Skeletal muscle satellite cell (primary cell): Measurements from ENCODE around the gene PRR7.

Experiments used
- H3K27me3 ChIP-seq: 2 replicates; pipeline ENCODE4 v1.7.0; 2013; ENCODE audit warnings: low read length; ENCODE audit not compliant: control insufficient read depth, insufficient read depth
- H3K36me3 ChIP-seq: 2 replicates; pipeline ENCODE4 v1.7.0; 2013; ENCODE audit warnings: mild to moderate bottlenecking, control low read depth, low read length; ENCODE audit not compliant: insufficient read depth
- H3K4me1 ChIP-seq: 2 replicates; pipeline ENCODE4 v1.7.0; 2013; ENCODE audit warnings: low read length; ENCODE audit not compliant: control insufficient read depth, insufficient read depth
- H3K4me2 ChIP-seq: 2 replicates; pipeline ENCODE4 v1.7.0; 2013; ENCODE audit warnings: mild to moderate bottlenecking, low read length
- H3K4me3 ChIP-seq: 2 replicates; pipeline ENCODE4 v1.7.0; 2013; ENCODE audit warnings: low read length
- H3K9ac ChIP-seq: 2 replicates; pipeline ENCODE4 v1.7.0; 2013; ENCODE audit warnings: mild to moderate bottlenecking, low read depth, low read length, moderate library complexity
- H3K9me3 ChIP-seq: replicated peaks from 2 replicates; pipeline ENCODE4 v1.7.0; 2013; ENCODE audit warnings: mild to moderate bottlenecking, control low read depth, low read length

Gene PRR7

DNA sequence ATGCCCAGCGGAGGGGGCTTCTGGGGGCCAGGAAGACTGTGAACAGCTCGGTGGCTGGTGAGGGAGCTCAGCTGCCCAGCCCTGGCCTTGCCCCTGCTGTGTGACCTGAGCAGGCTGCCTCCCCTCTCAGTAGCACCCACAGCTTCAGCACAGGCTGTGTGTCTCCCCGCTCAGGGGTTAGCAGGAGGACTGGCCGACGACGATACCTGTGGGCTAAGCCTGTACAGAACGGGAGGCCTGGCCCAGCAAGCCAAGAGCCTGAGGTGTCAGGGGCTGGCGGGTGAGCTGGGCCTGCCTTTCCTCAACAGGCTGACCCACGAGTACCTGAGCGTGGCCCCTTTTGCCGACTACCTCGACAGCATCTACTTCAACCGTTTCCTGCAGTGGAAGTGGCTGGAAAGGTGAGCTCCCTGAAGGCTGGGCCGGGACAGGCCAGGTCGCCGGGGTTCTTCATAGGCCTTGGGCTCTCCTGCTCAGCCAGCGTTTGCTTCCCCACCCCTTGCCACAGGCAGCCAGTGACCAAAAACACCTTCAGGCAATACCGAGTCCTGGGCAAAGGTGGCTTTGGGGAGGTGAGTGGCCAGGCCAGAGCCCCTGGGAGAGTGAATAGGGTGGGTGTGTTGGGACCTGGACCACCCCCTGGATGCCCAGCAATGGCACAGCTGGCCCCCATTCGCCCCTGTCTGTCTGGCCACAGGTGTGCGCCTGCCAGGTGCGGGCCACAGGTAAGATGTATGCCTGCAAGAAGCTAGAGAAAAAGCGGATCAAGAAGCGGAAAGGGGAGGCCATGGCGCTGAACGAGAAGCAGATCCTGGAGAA lies 13.6 kb upstream of the PRR7 start:
- H3K4me1 ChIP-seq = peaks cover 14% of the 10 kb centered on the region
- H3K4me2 ChIP-seq = no peak overlapping the region
- H3K36me3 ChIP-seq = peaks cover 61% of the 10 kb centered on the region
- no peak overlapping the region for H3K9ac ChIP-seq
- no peaks in the 10 kb centered on the region for H3K9me3 ChIP-seq
- H3K27me3 ChIP-seq = no peaks in the 10 kb centered on the region
- no peak overlapping the region for H3K4me3 ChIP-seq

DNA sequence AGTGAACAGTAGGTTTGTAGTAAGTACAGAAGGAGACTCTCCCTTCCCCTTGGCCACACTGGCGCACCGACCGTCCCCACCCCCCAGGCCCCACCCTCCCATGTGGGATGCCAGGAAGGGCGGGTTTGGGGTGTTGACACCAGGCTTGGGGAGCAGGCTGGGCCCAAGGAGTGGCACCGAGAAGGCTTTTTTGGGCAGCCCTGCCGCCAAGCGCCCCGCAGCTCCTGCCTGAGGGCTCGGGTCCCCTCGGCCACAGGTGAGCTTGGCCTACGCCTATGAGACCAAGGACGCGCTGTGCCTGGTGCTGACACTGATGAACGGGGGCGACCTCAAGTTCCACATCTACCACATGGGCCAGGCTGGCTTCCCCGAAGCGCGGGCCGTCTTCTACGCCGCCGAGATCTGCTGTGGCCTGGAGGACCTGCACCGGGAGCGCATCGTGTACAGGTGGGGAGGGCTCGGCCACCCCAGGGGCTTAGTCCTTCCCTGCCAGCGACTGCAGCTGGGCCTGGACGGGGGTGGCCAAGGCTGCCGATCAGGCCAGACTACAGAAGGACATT lies 12.9 kb upstream of the PRR7 start:
- H3K36me3 ChIP-seq = peaks cover 66% of the 10 kb centered on the region
- peaks cover 12% of the 10 kb centered on the region for H3K4me1 ChIP-seq
- H3K4me2 ChIP-seq = no peak overlapping the region
- no peak overlapping the region for H3K9ac ChIP-seq
- no peaks in the 10 kb centered on the region for H3K27me3 ChIP-seq
- H3K9me3 ChIP-seq = no peaks in the 10 kb centered on the region
- no peak overlapping the region for H3K4me3 ChIP-seq

DNA sequence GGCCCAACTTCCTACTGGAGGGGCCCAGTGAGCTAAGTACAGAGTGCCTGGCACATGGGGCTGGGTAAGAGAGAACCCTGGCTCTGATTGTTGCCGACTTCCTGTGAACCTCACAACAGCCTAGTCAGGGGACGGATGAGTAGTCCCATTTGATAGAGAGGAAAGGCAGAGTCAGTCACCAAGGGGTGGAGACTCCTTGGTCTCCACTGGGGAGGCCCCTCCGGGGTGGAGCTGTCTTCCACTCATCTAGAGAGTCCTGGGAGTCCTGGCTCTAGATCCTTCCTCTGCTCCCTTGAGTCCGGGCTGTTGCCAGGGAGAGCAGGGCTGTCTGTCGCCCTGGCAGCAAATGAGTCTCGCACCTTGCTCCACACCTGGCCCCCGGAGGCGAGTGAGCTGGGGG lies 12.2 kb upstream of the PRR7 start:
- H3K4me1 ChIP-seq = peaks cover 12% of the 10 kb centered on the region
- H3K4me2 ChIP-seq = no peak overlapping the region
- no peaks in the 10 kb centered on the region for H3K9me3 ChIP-seq
- no peak overlapping the region for H3K4me3 ChIP-seq
- no peaks in the 10 kb centered on the region for H3K27me3 ChIP-seq
- H3K9ac ChIP-seq = no peak overlapping the region
- peaks cover 68% of the 10 kb centered on the region for H3K36me3 ChIP-seq

DNA sequence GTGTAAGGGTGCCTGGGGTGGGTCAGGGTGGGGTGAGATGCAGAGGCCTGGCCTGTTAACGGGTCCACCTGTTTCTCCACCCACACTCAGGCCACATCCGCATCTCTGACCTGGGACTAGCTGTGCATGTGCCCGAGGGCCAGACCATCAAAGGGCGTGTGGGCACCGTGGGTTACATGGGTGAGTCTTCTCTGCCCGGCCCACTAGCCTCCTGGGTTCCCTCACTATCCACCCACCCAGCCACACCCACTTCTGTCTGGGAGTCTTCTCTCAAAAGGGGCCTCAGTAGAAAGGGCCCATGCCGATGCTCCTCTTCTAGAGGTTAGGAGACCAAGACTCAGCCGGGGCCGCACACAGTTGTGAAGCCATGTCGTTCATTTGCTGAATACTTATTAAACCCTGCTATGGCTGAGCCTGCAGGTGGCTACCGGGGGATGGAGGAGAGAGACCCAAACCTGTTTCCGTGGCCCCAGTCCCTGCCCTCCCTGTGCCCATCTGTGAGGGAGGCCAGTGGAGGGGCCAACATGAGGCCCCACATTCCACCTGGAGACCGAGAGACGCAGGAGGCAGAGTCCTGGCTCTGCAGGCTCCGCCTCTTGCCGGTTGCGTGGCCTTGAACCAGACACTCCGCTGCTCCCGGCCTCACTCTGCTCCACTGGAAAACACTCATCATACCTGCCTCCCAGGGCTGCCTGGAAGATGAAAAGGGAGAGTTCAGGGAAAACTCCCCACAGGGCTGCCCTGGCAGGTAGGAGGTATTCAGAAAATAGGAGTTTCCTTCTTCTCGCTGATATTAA lies 11.5 kb upstream of the PRR7 start:
- H3K9ac ChIP-seq = no peak overlapping the region
- peaks cover 68% of the 10 kb centered on the region for H3K36me3 ChIP-seq
- no peak overlapping the region for H3K4me3 ChIP-seq
- H3K27me3 ChIP-seq = no peaks in the 10 kb centered on the region
- H3K4me2 ChIP-seq = no peak overlapping the region
- no peaks in the 10 kb centered on the region for H3K9me3 ChIP-seq
- peaks cover 12% of the 10 kb centered on the region for H3K4me1 ChIP-seq

DNA sequence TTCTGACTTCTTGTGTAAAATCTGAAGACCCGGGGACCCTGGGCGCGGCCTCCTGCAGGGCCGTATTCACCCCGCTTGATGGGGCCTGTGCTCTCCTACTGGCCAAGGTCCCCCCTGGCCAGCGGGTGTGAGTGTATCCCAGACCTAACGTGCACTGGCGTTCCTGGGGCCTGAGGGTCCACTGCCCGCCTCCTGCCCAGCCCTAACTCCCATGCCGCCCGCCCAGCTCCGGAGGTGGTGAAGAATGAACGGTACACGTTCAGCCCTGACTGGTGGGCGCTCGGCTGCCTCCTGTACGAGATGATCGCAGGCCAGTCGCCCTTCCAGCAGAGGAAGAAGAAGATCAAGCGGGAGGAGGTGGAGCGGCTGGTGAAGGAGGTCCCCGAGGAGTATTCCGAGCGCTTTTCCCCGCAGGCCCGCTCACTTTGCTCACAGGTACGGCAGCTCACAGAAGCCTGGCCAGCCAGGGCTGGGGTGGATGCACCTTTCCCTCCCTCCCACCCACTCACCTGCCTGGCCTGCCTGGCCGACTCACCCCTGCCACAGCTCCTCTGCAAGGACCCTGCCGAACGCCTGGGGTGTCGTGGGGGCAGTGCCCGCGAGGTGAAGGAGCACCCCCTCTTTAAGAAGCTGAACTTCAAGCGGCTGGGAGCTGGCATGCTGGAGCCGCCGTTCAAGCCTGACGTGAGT lies 10.6 kb upstream of the PRR7 start:
- Histone ChIP-seq H3K36me3 (peaks cover 62% of the 10 kb centered on the region), H3K27me3 (no peaks in the 10 kb centered on the region), H3K4me3 (no peak overlapping the region), H3K4me1 (peaks cover 12% of the 10 kb centered on the region), H3K9me3 (no peaks in the 10 kb centered on the region), H3K9ac (no peak overlapping the region), H3K4me2 (no peak overlapping the region)

DNA sequence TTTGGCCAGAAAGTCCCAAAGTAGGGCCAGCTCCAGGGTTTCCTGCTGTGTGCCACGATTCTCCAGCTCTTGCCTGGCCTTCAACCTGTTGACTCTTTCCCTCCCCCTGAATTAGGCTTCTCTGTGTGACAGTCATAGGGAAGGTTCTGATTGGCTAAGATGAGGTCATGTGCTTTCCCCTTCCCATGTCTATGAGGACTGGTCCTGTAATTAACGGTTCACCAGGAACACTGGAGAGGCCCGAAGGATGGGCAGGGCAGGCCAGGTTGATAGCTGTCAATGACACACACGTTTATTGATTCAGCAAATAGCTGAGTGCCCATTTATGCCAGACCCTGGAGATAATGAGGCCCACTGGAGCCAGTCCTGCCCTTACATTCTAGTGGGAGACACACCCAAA lies 9.0 kb upstream of the PRR7 start:
- no peaks in the 10 kb centered on the region for H3K9me3 ChIP-seq
- H3K9ac ChIP-seq = no peak overlapping the region
- H3K36me3 ChIP-seq = peaks cover 57% of the 10 kb centered on the region
- H3K4me2 ChIP-seq = no peak overlapping the region
- H3K4me3 ChIP-seq = no peak overlapping the region
- no peaks in the 10 kb centered on the region for H3K27me3 ChIP-seq
- H3K4me1 ChIP-seq = no peaks in the 10 kb centered on the region

DNA sequence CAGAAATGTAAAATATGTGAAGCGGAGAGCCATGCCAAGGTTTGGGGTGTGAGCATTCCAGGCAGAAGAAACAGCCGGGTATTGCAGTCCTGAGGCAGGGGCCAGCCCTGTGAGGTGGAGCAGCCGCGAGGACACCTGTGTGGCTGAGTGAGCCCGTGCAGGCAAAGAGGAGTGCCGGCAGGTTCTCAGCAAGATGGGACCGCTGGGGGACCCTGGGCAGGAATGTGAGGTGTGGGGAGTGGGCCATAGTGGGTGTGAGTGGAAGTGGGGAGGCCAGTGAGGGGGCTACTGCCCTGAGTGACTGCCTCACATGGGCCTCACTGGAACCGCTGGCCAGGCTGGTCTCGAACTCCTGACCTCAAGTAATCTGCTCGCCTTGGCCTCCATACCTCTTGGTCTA lies 8.1 kb upstream of the PRR7 start:
- no peak overlapping the region for H3K4me2 ChIP-seq
- peaks cover 51% of the 10 kb centered on the region for H3K36me3 ChIP-seq
- no peaks in the 10 kb centered on the region for H3K4me1 ChIP-seq
- no peak overlapping the region for H3K9ac ChIP-seq
- no peaks in the 10 kb centered on the region for H3K9me3 ChIP-seq
- no peak overlapping the region for H3K4me3 ChIP-seq
- H3K27me3 ChIP-seq = no peaks in the 10 kb centered on the region

DNA sequence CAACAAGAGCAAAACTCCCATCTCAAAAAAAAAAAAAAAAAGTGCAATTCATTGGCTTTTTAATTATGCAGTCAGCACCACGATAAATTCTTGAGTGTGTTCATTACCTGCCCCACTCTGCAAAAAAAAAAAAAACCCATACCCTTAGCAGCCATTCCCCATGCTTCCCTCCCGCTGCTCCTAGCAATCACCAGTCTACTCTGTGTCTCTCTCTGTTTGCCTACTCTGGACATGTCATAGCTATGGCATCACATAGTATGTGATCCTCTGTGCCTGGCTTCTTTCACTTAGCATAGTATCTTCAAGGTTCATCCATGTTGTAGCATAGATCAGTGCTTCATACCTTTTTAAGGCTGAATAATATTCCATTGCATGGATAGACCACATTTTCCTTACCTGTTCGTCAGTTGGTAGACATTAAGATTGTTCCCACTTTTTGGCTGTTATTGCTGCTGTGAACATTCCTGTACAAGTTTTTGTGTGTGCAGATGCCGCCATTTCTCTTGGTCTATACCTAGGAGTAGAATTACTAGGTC lies 7.0 kb upstream of the PRR7 start:
- H3K4me1 ChIP-seq = no peaks in the 10 kb centered on the region
- H3K27me3 ChIP-seq = no peaks in the 10 kb centered on the region
- H3K36me3 ChIP-seq = peaks cover 40% of the 10 kb centered on the region
- no peak overlapping the region for H3K4me3 ChIP-seq
- H3K9ac ChIP-seq = no peak overlapping the region
- H3K9me3 ChIP-seq = no peaks in the 10 kb centered on the region
- no peak overlapping the region for H3K4me2 ChIP-seq

DNA sequence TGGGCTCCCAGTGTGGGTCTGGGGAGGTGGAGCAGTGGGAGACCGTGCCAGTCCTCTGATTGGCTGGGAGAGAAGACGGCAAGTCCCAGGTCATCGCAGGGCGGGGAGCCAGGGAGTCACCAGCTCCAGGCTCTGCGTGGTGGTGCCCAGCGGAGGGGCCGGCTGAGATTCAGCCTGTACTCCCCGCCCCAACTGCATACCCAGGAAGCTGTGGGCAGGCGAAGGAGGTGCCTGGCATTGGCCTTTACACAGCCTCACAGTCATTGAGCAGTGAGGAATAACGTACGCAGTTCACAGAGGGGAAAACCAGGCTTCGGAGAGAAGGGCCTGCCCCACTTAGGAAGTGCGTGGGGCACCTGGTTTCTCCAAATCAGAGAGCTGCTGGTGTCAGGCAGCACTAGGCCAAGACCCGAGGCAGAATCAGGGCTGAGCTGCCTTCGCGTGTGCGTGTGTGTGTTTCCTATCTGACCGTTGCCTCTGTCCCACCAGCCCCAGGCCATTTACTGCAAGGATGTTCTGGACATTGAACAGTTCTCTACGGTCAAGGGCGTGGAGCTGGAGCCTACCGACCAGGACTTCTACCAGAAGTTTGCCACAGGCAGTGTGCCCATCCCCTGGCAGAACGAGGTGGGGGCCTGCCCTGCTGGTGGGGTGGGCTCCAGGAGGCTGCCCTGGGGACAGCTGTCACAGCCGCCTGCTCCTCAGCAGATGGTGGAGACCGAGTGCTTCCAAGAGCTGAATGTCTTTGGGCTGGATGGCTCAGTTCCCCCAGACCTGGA lies 6.2 kb upstream of the PRR7 start:
- no peaks in the 10 kb centered on the region for H3K4me1 ChIP-seq
- H3K9ac ChIP-seq = no peak overlapping the region
- no peaks in the 10 kb centered on the region for H3K9me3 ChIP-seq
- no peak overlapping the region for H3K4me3 ChIP-seq
- H3K36me3 ChIP-seq = peaks cover 32% of the 10 kb centered on the region
- no peak overlapping the region for H3K4me2 ChIP-seq
- H3K27me3 ChIP-seq = no peaks in the 10 kb centered on the region

DNA sequence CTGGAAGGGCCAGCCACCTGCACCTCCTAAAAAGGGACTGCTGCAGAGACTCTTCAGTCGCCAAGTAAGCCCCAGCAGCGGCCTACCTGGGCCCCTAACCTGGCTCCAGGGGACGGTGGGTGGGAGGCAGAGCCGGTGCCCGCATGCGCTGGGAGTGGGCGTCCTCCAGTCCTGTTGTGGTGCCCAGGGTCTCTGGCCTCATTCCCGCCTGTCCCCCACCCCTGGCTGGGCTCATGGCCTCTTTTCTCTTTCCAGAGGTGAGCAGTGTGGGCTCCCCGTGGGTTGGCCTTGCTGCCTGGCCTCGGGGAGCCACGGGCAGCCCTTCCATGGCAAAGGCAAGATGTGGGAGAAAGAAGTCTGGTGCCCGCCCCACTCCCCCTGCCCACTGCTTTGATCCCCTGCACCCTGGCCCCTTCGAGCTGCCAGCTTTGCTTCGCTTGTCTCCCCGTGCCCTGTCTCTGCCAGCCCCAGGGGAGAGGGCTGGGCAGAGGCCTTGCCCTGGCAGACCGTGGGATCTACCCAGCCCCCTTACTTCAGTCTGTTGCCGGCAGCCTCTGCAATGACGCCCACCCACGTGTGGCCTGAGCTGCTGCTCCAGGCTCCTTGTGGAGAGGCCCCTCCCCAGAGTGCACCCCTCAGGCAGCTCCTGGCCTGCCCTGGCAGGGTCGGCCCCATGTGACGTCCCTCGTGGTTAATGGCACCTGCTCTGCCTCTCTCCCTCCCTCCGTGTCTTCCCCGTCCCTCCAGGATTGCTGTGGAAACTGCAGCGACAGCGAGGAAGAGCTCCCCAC lies 5.4 kb upstream of the PRR7 start:
- H3K4me3 ChIP-seq = no peak overlapping the region
- H3K4me2 ChIP-seq = no peak overlapping the region
- no peak overlapping the region for H3K9ac ChIP-seq
- no peaks in the 10 kb centered on the region for H3K27me3 ChIP-seq
- no peaks in the 10 kb centered on the region for H3K9me3 ChIP-seq
- H3K36me3 ChIP-seq = peaks cover 26% of the 10 kb centered on the region
- peaks cover 4% of the 10 kb centered on the region for H3K4me1 ChIP-seq
